A549 (cell line): ENCODE data around the gene SELENOV. TPM values are rescaled to one million over a fixed set of nuclear protein-coding genes. Genes with fewer than 3 reads are reported as not detected.

Experiments
- ATAC-seq, 2 experiments: fragments of 200-7000 bp in 1 of 2; fragments of >200 bp in 1 of 2; cut with Nextera tagmentation in 1 of 2; cut with Tn5 transposase in 1 of 2; 3 replicates each; pipeline versions ENCODE4 v1.8.0 to v1.9.1; 2018 to 2020; ENCODE audit warnings: mild to moderate bottlenecking in 1 of 2, moderate library complexity in 1 of 2
- CTCF ChIA-PET: fragments of 300-600 bp; sonication (Branson Sonifier 250); formaldehyde crosslinking; extraction: SDS; loops from one replicate; lab custom pipeline; 2021; ENCODE audit warnings: antibody characterized with exemption, inconsistent platforms; lab: Yijun Ruan, JAX
- POLR2A ChIA-PET: fragments of 350-600 bp; formaldehyde crosslinking; extraction: SDS; loops from one replicate; lab custom pipeline; 2021; ENCODE audit warnings: antibody characterized with exemption, inconsistent platforms; lab: Yijun Ruan, JAX
- DNase-seq, 2 experiments: peaks; one replicate each; pipeline versions ENCODE4 v3.0.0 to v3.0.0-alpha.2; 2011 to 2016; ENCODE audit warnings: low read depth in 1 of 2, low spot score in 1 of 2
- FAIRE-seq: peaks from 2 replicates; lab custom pipeline; 2011; peaks lifted over from hg19 to GRCh38; lab: Jason Lieb, UNC
- H3K27ac ChIP-seq, 2 experiments: fragments of >200 bp; sonication (Bioruptor Twin); formaldehyde crosslinking; 3 replicates each; pipeline ENCODE4 v1.5.1; 2016 to 2017
- H3K4me1 ChIP-seq: fragments of >200 bp; sonication (Bioruptor Twin); formaldehyde crosslinking; 3 replicates; pipeline ENCODE4 v1.6.1; 2016
- H3K4me2 ChIP-seq: fragments of >200 bp; sonication (Bioruptor Twin); formaldehyde crosslinking; 3 replicates; pipeline ENCODE4 v1.6.1; 2016
- H3K4me3 ChIP-seq: fragments of >200 bp; sonication (Bioruptor Twin); formaldehyde crosslinking; 3 replicates; pipeline ENCODE4 v1.5.1; 2016
- H3K9me3 ChIP-seq: fragments of >200 bp; sonication (Bioruptor Twin); formaldehyde crosslinking; 3 replicates; pipeline ENCODE4 v1.6.1; 2016
- BHLHE40 ChIP-seq: IDR thresholded peaks from 2 replicates; pipeline ENCODE4 v1.6.1; 2012; ENCODE audit warnings: low read depth, low read length, inconsistent platforms
- CEBPB ChIP-seq, 2 experiments: fragments of >200 bp in 1 of 2; sonication (Bioruptor Twin) in 1 of 2; formaldehyde crosslinking in 1 of 2; IDR thresholded peaks; 2 replicates each; pipeline ENCODE4 v1.6.1; 2012 to 2016
- EHMT2 ChIP-seq: fragments of 200-600 bp; sonication (generic); IDR thresholded peaks from 2 replicates; pipeline ENCODE4 v1.6.1; 2016; ENCODE audit warnings: antibody characterized with exemption, low read depth, mild to moderate bottlenecking, moderate library complexity
- FOSB ChIP-seq: fragments of 250-450 bp; sonication (Bioruptor Pico); IDR thresholded peaks from 2 replicates; pipeline ENCODE4 v1.5.0; 2020; ENCODE audit warnings: mild to moderate bottlenecking, moderate library complexity
- FOSL2 ChIP-seq, 2 experiments: fragments of 450-650 bp in 1 of 2; fragments of >200 bp in 1 of 2; sonication (Bioruptor Twin) in 1 of 2; formaldehyde crosslinking; IDR thresholded peaks; 2 replicates each; pipeline versions ENCODE4 v1.5.0 to v1.6.1; 2016 to 2020; ENCODE audit warnings: mild to moderate bottlenecking in 1 of 2, moderate library complexity in 1 of 2
- HDAC2 ChIP-seq: fragments of 200-600 bp; sonication (generic); IDR thresholded peaks from 2 replicates; pipeline ENCODE4 v1.6.1; 2016
- HOXB13 ChIP-seq: fragments of 250-450 bp; sonication (Bioruptor Pico); IDR thresholded peaks from 2 replicates; pipeline ENCODE4 v1.5.0; 2020; ENCODE audit warnings: low read depth, mild to moderate bottlenecking, moderate library complexity
- KDM5A ChIP-seq: fragments of 200-600 bp; sonication (generic); IDR thresholded peaks from 2 replicates; pipeline ENCODE4 v1.6.1; 2016; ENCODE audit warnings: antibody characterized with exemption, mild to moderate bottlenecking
- MAFK ChIP-seq: fragments of 450-650 bp; IDR thresholded peaks from 2 replicates; pipeline ENCODE4 v1.6.1; 2014; ENCODE audit not compliant: partially characterized antibody
- NR3C1 ChIP-seq: fragments of >200 bp; sonication (Bioruptor Twin); formaldehyde crosslinking; IDR thresholded peaks from 3 replicates; pipeline ENCODE4 v1.6.1; 2017
- PBX3 ChIP-seq: IDR thresholded peaks from 2 replicates; pipeline ENCODE4 v1.6.1; 2012
- POLR2A ChIP-seq: IDR thresholded peaks from 2 replicates; pipeline ENCODE4 v1.6.1; 2012; ENCODE audit warnings: mild to moderate bottlenecking, low read length
- RNF2 ChIP-seq: fragments of 200-600 bp; sonication (generic); IDR thresholded peaks from 2 replicates; pipeline ENCODE4 v1.6.1; 2016; ENCODE audit warnings: low read depth, mild to moderate bottlenecking, antibody characterized with exemption, moderate library complexity, borderline replicate concordance
- TFCP2L1 ChIP-seq: fragments of 250-450 bp; sonication (Bioruptor Pico); IDR thresholded peaks from 2 replicates; pipeline ENCODE4 v1.5.0; 2021; ENCODE audit warnings: mild to moderate bottlenecking
- ZFP36 ChIP-seq: fragments of 450-650 bp; IDR thresholded peaks from 2 replicates; pipeline ENCODE4 v1.6.1; 2014; ENCODE audit warnings: borderline replicate concordance; ENCODE audit not compliant: partially characterized antibody
- ZNF302 ChIP-seq: fragments of 250-450 bp; sonication (Bioruptor Pico); IDR thresholded peaks from 2 replicates; pipeline ENCODE4 v1.9.0; 2021; ENCODE audit warnings: inconsistent platforms, mild to moderate bottlenecking, moderate library complexity
- WGBS: methylation state at CpG from one replicate; pipeline ENCODE4 v1.1.6; 2017; ENCODE audit errors: missing lambda C conversion rate; 5-methylcytosine and 5-hydroxymethylcytosine counted together
- polyA plus RNA-seq, 4 experiments: library from polyadenylated mRNA; depleted of rRNA in 3 of 4; stranded (reverse); fragments of >200 nt; fragmentation: RNase III in 1 of 4; extraction: RNeasy Plus Mini Kit Qiagen cat#74134 plus additional on column Dnase treatment in 1 of 4; gene quantifications; 2 replicates in 3 of 4; 3 replicates in 1 of 4; pipeline ENCODE4 v1.2.3, GENCODE V29; 2011 to 2017
- TF ChIP-seq, protein P1 (sequence below): fragments of >200 bp; sonication (Bioruptor Twin); formaldehyde crosslinking; IDR thresholded peaks from 3 replicates; pipeline ENCODE4 v1.6.1; 2016
- TF ChIP-seq, protein P2 (sequence below): fragments of >200 bp; sonication (Bioruptor Twin); formaldehyde crosslinking; IDR thresholded peaks from 3 replicates; pipeline ENCODE4 v1.5.1; 2016
- TF ChIP-seq, protein P3 (sequence below): fragments of 450-650 bp; IDR thresholded peaks from 2 replicates; pipeline ENCODE4 v1.6.1; 2014; ENCODE audit warnings: antibody characterized with exemption

SELENOV gene
- polyA plus RNA-seq, 2 of the 4 experiments (the other 2 are of a cell fraction), result not detected

DNA sequence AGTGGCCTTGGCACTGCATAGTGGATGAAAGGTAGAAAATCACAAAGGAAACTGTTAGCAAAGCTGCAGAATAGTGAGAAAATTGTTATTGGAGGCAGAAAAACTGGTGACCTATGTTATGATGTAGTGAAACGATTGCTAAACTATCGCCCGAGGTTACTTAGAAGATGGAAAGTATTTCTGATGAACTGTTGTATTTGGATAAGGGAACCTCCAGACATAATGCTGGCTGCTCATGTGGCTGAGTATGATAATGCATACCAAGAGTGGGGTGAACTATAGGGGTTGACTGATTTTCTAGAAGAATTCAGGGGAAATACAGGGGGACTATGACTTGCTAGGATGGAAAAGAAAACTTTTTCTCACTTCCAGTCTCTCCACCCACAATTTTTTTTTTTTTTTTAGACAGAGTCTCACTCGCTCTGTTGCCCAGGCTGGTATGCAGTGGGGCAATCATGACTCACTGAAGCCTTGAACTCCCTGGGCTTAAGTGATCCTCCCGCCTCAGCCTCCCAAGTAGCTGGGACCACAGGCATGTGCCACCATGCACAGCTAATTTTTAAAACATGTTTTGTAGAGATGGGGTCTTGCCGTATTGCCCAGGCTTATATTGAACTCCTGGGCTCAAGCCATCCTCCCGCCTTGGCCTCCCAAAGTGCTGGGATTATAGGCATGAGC is 29.4 kb downstream of the SELENOV start:
- POLR2A ChIA-PET, result interaction anchor here (0.7 to 1.0 kb wide), 2 partner anchors 108 to 109 kb away, joined by 3 to 6 read pairs; partner anchors contain the start of gene RPS16
- CTCF ChIA-PET, result interaction anchor here (0.6 to 25.5 kb wide), 11 partner anchors 8 to 299 kb away, joined by 3 to 585 read pairs (median 5); partner anchors contain the start of gene EID2B
- DNase-seq (no peak), FAIRE-seq (peak; percentile 54), ATAC-seq (no peak)
- TF ChIP-seq KDM5A (no peak), EHMT2 (no peak), HDAC2 (no peak), HOXB13 (CRISPR knock-in tag) (no peak), FOSL2 (IDR thresholded peaks at IDR 0.05) (no peak), FOSL2 (CRISPR knock-in tag; IDR thresholded peaks at IDR 0.05) (peak; percentile 42; the same call in 1 of the 2 replicates), FOSB (CRISPR knock-in tag) (no peak), MAFK (no peak)
- TF ChIP-seq, protein P1, sequence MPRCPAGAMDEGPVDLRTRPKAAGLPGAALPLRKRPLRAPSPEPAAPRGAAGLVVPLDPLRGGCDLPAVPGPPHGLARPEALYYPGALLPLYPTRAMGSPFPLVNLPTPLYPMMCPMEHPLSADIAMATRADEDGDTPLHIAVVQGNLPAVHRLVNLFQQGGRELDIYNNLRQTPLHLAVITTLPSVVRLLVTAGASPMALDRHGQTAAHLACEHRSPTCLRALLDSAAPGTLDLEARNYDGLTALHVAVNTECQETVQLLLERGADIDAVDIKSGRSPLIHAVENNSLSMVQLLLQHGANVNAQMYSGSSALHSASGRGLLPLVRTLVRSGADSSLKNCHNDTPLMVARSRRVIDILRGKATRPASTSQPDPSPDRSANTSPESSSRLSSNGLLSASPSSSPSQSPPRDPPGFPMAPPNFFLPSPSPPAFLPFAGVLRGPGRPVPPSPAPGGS, result no peak
- TF ChIP-seq, protein P2, sequence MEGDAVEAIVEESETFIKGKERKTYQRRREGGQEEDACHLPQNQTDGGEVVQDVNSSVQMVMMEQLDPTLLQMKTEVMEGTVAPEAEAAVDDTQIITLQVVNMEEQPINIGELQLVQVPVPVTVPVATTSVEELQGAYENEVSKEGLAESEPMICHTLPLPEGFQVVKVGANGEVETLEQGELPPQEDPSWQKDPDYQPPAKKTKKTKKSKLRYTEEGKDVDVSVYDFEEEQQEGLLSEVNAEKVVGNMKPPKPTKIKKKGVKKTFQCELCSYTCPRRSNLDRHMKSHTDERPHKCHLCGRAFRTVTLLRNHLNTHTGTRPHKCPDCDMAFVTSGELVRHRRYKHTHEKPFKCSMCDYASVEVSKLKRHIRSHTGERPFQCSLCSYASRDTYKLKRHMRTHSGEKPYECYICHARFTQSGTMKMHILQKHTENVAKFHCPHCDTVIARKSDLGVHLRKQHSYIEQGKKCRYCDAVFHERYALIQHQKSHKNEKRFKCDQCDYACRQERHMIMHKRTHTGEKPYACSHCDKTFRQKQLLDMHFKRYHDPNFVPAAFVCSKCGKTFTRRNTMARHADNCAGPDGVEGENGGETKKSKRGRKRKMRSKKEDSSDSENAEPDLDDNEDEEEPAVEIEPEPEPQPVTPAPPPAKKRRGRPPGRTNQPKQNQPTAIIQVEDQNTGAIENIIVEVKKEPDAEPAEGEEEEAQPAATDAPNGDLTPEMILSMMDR, result no peak
- peaks cover 6% of the 10 kb centered on the region; the same call in 2 of the 3 replicates for H3K4me1 ChIP-seq
- no peak overlapping the region for H3K4me3 ChIP-seq
- H3K9me3 ChIP-seq, result no peaks in the 10 kb centered on the region
- WGBS, result 58% methylated on average over 7 of the region's 7 CpGs
- H3K4me2 ChIP-seq, result no peak overlapping the region
- H3K27ac ChIP-seq, result no peak overlapping the region

DNA sequence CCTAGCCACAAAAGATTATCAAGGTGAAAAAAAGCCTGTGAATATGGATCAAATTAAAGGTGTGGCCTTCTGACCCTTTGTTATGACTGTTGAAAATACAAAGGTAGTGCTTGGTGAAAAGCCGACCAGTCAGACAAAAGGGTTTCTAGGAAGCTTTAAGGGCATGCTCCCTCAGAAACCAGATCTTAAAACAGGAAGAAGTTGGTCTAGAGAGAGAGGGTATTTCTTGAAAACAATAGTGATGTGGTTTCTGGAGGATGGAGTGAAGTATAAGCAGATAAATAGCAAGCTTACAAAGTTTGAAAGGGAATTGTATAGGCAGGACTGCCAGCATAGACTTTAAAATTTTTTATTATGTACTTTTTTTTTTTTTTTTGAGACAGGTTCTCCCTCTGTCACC is 30.0 kb downstream of the SELENOV start:
- Histone ChIP-seq H3K4me1 (peaks cover 6% of the 10 kb centered on the region; the same call in 2 of the 3 replicates), H3K4me2 (no peak overlapping the region), H3K4me3 (no peak overlapping the region), H3K9me3 (no peaks in the 10 kb centered on the region), H3K27ac (no peak overlapping the region)
- ChIA-PET CTCF (interaction anchor here (1.0 to 25.5 kb wide), 10 partner anchors 9 to 299 kb away, joined by 3 to 585 read pairs (median 6); partner anchors contain the start of gene EID2B), POLR2A (interaction anchor here (1.0 kb wide), 1 partner anchor 109 kb away, joined by 6 read pairs; the partner anchor contains the start of gene RPS16)
- no peak for ATAC-seq
- 60% methylated on average over 1 of the region's 1 CpG for WGBS
- FAIRE-seq, result no peak
- no peak for DNase-seq
- TF ChIP-seq NR3C1 (no peak), CEBPB (IDR thresholded peaks at IDR 0.05) (no peak), PBX3 (no peak), KDM5A (no peak), TFCP2L1 (CRISPR knock-in tag) (no peak), ZNF302 (no peak), RNF2 (no peak), ZFP36 (no peak), FOSL2 (IDR thresholded peaks at IDR 0.05) (no peak), FOSL2 (CRISPR knock-in tag; IDR thresholded peaks at IDR 0.05) (no peak), EHMT2 (no peak), BHLHE40 (no peak), POLR2A (no peak)
- TF ChIP-seq, protein P3, sequence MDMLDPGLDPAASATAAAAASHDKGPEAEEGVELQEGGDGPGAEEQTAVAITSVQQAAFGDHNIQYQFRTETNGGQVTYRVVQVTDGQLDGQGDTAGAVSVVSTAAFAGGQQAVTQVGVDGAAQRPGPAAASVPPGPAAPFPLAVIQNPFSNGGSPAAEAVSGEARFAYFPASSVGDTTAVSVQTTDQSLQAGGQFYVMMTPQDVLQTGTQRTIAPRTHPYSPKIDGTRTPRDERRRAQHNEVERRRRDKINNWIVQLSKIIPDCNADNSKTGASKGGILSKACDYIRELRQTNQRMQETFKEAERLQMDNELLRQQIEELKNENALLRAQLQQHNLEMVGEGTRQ, result no peak
